ACC112 (cell line): ENCODE measurements around the gene RBM43.

Source experiments
- H2AFZ ChIP-seq: fragments of 200-600 bp; sonication (generic); one replicate; pipeline ENCODE4 v1.6.0; 2017; ENCODE audit warnings: antibody characterized with exemption, low read length; ENCODE audit not compliant: unreplicated experiment
- H3K27ac ChIP-seq: fragments of 200-600 bp; sonication (generic); 2 replicates; pipeline ENCODE4 v1.5.1; 2014; ENCODE audit warnings: low read depth, mild to moderate bottlenecking, antibody characterized with exemption, low read length, moderate library complexity
- H3K27me3 ChIP-seq: fragments of 200-600 bp; sonication (generic); 2 replicates; pipeline ENCODE4 v1.6.1; 2014; ENCODE audit warnings: mild to moderate bottlenecking, antibody characterized with exemption, low read length, moderate library complexity, mixed read lengths; ENCODE audit not compliant: insufficient read depth
- H3K36me3 ChIP-seq: fragments of 200-600 bp; sonication (generic); 2 replicates; pipeline ENCODE4 v1.6.1; 2016; ENCODE audit warnings: mild to moderate bottlenecking, antibody characterized with exemption, low read length, moderate library complexity, mixed read lengths; ENCODE audit not compliant: insufficient read depth
- H3K4me1 ChIP-seq: fragments of 200-600 bp; sonication (generic); one replicate; pipeline ENCODE4 v1.6.1; 2016; ENCODE audit warnings: low read length, mixed read lengths; ENCODE audit not compliant: insufficient read depth, unreplicated experiment, control insufficient read depth
- H3K4me3 ChIP-seq: fragments of 200-600 bp; sonication (generic); 2 replicates; pipeline ENCODE4 v1.5.1; 2014; ENCODE audit warnings: mild to moderate bottlenecking, low read depth, low read length
- H3K79me2 ChIP-seq: fragments of 200-600 bp; sonication (generic); one replicate; pipeline ENCODE4 v1.6.0; 2016; ENCODE audit warnings: low read length; ENCODE audit not compliant: control insufficient read depth, unreplicated experiment, insufficient read depth

The RBM43 gene

DNA sequence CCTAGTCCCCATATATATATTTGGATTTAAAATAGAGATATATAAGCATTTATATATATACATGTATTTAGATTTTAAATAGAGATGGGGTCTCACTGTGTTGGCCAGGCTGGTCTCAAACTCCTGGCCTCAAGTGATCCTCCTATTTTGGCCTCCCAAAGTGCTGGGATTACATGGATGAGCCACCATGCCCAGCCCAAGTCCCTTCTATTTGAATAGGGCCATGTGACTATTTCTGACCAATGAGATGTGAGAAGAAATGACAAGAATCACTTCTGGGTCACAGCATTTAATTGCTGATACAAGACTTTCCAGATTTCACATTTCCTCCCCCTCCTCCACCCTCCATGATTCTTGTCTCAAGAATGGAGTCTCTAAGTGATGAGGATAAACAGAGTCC lies 6.4 kb upstream of the RBM43 start:
- Histone ChIP-seq H3K79me2 (no peaks in the 10 kb centered on the region), H3K27me3 (no peaks in the 10 kb centered on the region), H3K27ac (no peak overlapping the region), H3K4me1 (no peaks in the 10 kb centered on the region), H3K36me3 (peaks cover 10% of the 10 kb centered on the region), H3K4me3 (no peak overlapping the region), H2AFZ (no peak overlapping the region)

- no peak overlapping the region for H3K4me3 ChIP-seq
- H3K4me1 ChIP-seq: peaks cover 2% of the 10 kb centered on the region
- no peaks in the 10 kb centered on the region for H3K79me2 ChIP-seq
- no peak overlapping the region for H2AFZ ChIP-seq
- peaks cover 8% of the 10 kb centered on the region for H3K36me3 ChIP-seq
- no peak overlapping the region for H3K27ac ChIP-seq
- H3K27me3 ChIP-seq: no peaks in the 10 kb centered on the region
These were observed 5.9 kb upstream of the RBM43 start for GRCh38 chr2:151267537-151267936.

DNA sequence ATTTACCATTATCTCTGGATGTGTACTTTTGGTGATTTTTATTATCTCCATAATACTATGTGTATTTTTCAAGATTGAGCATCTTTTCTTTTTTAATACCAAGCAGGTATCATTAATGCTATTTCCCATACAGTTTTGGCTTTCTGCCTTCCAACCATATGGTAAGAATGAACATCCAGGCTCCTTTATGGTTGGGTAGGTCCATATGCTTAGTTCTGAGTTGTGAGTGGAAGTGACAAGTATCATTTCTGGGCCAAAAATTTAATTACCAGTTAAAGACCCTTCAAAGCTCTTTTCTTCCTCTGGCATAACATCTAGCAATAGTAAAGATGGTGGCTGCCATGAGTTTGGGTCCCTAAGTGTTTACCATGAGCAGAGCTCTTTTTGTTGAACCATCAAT lies 4.3 kb upstream of the RBM43 start:
- peaks cover 8% of the 10 kb centered on the region for H3K4me1 ChIP-seq
- no peak overlapping the region for H2AFZ ChIP-seq
- H3K36me3 ChIP-seq: peaks cover 3% of the 10 kb centered on the region; the same call in 1 of the 2 replicates
- H3K27ac ChIP-seq: no peak overlapping the region
- H3K79me2 ChIP-seq: no peaks in the 10 kb centered on the region
- H3K4me3 ChIP-seq: no peak overlapping the region
- no peaks in the 10 kb centered on the region for H3K27me3 ChIP-seq

- H2AFZ ChIP-seq: no peak overlapping the region
- peaks cover 8% of the 10 kb centered on the region for H3K4me1 ChIP-seq
- peaks cover 3% of the 10 kb centered on the region; the same call in 1 of the 2 replicates for H3K36me3 ChIP-seq
- H3K27me3 ChIP-seq: no peaks in the 10 kb centered on the region
- no peak overlapping the region for H3K4me3 ChIP-seq
- no peak overlapping the region for H3K27ac ChIP-seq
- H3K79me2 ChIP-seq: peaks cover 3% of the 10 kb centered on the region
These were observed 2.6 kb upstream of the RBM43 start for GRCh38 chr2:151264157-151264825.

DNA sequence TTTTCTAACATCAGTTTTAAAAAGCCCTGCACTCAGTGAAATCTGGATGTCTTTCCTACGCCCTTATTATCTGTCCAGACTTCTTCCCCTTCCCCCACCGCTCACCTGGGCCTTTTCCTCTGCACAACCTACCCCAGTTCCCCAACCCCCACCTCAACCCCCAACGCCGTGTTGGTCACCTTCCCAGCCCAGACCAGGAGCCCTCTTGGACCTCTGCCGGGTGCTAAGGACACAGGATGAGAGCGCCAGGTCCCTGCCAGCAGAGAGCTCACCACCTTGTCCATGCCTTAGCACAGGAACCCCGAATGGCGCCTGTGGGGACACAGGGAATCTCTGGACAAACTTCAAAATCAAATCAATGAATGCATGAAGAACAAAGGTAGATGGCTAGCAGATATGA lies 966 bp upstream of the RBM43 start:
- H3K36me3 ChIP-seq: no peaks in the 10 kb centered on the region
- H3K79me2 ChIP-seq: peaks cover 6% of the 10 kb centered on the region
- peaks cover 8% of the 10 kb centered on the region for H3K4me1 ChIP-seq
- H3K27ac ChIP-seq: peak overlapping the region; percentile 86; the same call in 1 of the 2 replicates
- H3K27me3 ChIP-seq: no peaks in the 10 kb centered on the region
- peak overlapping the region; percentile 89 for H2AFZ ChIP-seq
- H3K4me3 ChIP-seq: peak overlapping the region; percentile 88

DNA sequence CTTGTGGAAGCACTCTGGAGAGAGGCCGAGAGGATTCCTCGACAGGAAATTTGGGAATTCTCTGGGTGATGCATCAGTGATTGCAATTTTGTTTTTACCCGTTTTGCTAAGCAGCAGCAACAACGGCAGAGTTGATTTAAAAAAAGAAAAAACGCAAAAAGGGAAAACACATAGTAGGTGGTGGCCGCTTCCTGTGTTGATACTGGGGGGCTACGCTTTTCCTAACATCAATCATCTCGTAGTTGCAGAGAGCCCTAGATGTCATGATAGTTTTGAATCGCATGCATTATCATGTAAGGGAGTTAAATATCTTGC lies 271 bp upstream of the RBM43 start:
- Histone ChIP-seq H3K4me3 (peak overlapping the region; percentile 88), H3K27me3 (no peaks in the 10 kb centered on the region), H2AFZ (peak overlapping the region; percentile 89), H3K79me2 (peaks cover 7% of the 10 kb centered on the region), H3K4me1 (peaks cover 8% of the 10 kb centered on the region), H3K27ac (peak overlapping the region; percentile 86), H3K36me3 (no peaks in the 10 kb centered on the region)

DNA sequence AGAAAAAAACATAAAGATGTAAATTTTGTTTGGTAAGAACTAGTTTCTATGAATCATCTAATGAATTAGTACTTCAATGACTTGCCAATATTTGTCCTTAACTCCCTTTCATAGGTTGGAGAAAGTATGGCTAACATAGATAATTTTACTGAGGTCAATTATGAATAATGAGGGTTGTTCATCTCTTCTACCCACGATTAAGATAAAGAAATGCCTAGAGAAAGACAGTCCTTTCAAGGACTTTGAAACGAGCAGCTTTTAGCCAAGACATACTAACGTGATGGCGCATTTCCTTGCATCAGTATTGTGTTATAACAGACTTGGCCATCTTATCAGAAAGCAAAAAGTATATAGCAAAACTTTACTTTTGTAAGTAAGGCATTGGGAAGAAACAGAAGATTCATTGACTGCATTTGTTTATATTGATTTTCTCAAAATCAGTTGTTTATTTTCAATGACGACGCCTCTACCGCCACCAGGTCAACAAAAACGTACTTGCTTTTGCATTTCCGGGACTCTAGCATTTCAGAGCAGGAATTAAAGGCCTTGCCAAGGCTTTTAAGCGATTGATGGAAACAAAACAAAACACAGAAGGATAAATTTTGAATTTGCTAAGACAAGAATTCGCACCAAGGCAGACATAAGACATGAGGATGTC lies 961 bp downstream of the RBM43 start:
- Histone ChIP-seq H3K27ac (peak overlapping the region; percentile 86), H3K4me1 (peaks cover 8% of the 10 kb centered on the region), H2AFZ (peak overlapping the region; percentile 89), H3K79me2 (peaks cover 9% of the 10 kb centered on the region), H3K4me3 (peak overlapping the region; percentile 88), H3K36me3 (no peaks in the 10 kb centered on the region), H3K27me3 (no peaks in the 10 kb centered on the region)

- H3K36me3 ChIP-seq: 0 out of 2 replicates have a peak, but pooled peaks cover 3% of the 10 kb centered on the region
- H3K27me3 ChIP-seq: no peaks in the 10 kb centered on the region
- peaks cover 9% of the 10 kb centered on the region for H3K79me2 ChIP-seq
- H3K4me3 ChIP-seq: no peak overlapping the region
- peaks cover 8% of the 10 kb centered on the region for H3K4me1 ChIP-seq
- H2AFZ ChIP-seq: no peak overlapping the region
- H3K27ac ChIP-seq: no peak overlapping the region
These were observed 3.5 kb downstream of the RBM43 start for GRCh38 chr2:151258121-151258520.

DNA sequence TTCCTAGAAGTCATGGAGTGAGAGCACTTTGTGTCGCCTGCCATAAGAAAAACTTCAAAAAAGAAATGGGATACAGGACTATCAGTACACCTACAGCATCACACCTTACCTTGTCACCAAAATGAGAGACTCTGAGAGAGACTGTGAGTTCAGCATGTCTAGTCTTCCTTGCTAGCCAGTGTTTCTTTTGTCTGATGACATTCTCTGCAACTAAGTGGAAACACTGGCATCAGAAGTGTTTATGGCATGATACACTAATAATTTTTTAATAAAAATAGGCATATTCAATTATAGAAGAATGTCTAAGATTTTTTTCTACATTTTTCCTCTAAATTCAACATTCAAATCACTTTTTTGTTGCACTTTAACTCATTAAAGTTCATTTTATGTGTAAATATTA lies 9.0 kb downstream of the RBM43 start:
- H2AFZ ChIP-seq: no peak overlapping the region
- H3K27me3 ChIP-seq: no peaks in the 10 kb centered on the region
- H3K36me3 ChIP-seq: peaks cover 27% of the 10 kb centered on the region
- H3K79me2 ChIP-seq: peaks cover 4% of the 10 kb centered on the region
- H3K4me1 ChIP-seq: peaks cover 13% of the 10 kb centered on the region
- no peak overlapping the region for H3K4me3 ChIP-seq
- H3K27ac ChIP-seq: no peak overlapping the region

- Histone ChIP-seq H3K4me1 (peaks cover 13% of the 10 kb centered on the region), H2AFZ (peak overlapping the region; percentile 5), H3K27ac (peak overlapping the region; percentile 52), H3K4me3 (no peak overlapping the region), H3K36me3 (peaks cover 29% of the 10 kb centered on the region), H3K79me2 (no peaks in the 10 kb centered on the region), H3K27me3 (no peaks in the 10 kb centered on the region)
These were observed 10.7 kb downstream of the RBM43 start for GRCh38 chr2:151251012-151251411.

- Histone ChIP-seq H3K4me1 (peaks cover 13% of the 10 kb centered on the region), H3K27ac (no peak overlapping the region), H3K4me3 (no peak overlapping the region), H3K27me3 (no peaks in the 10 kb centered on the region), H3K79me2 (no peaks in the 10 kb centered on the region), H3K36me3 (peaks cover 26% of the 10 kb centered on the region), H2AFZ (no peak overlapping the region)
These were observed 14.2 kb downstream of the RBM43 start for GRCh38 chr2:151247432-151247831.
